H9 (cell line): ENCODE results near the gene FANCC. TPM values are rescaled to one million over a fixed set of nuclear protein-coding genes. Genes with fewer than 3 reads are reported as not detected.

Source experiments
- DNase-seq: peaks from one replicate; pipeline ENCODE4 v3.0.0-alpha.2; 2017
- H2AFZ ChIP-seq: one replicate; pipeline ENCODE4 v1.6.1; 2013; ENCODE audit warnings: mild to moderate bottlenecking, low read length, control low read depth, moderate library complexity
- H2AK5ac ChIP-seq: 2 replicates; pipeline ENCODE4 v1.6.1; 2013; ENCODE audit warnings: low read length, control low read depth, mixed read lengths; ENCODE audit not compliant: insufficient read length
- H2BK120ac ChIP-seq: one replicate; pipeline ENCODE4 v1.6.1; 2013; ENCODE audit warnings: low read depth, mild to moderate bottlenecking, low read length, control low read depth, inconsistent platforms; ENCODE audit not compliant: poor library complexity, severe bottlenecking
- H2BK12ac ChIP-seq: 2 replicates; pipeline ENCODE4 v1.6.1; 2013; ENCODE audit warnings: low read length, control low read depth, mixed read lengths, low read depth; ENCODE audit not compliant: insufficient read length
- H2BK15ac ChIP-seq: 2 replicates; pipeline ENCODE4 v1.6.1; 2013; ENCODE audit warnings: low read depth, low read length, control low read depth
- H2BK20ac ChIP-seq: one replicate; pipeline ENCODE4 v1.6.1; 2013; ENCODE audit warnings: low read depth, mild to moderate bottlenecking, low read length, control low read depth, inconsistent platforms; ENCODE audit not compliant: poor library complexity, severe bottlenecking
- H2BK5ac ChIP-seq: 2 replicates; pipeline ENCODE4 v1.6.1; 2013; ENCODE audit warnings: low read length, control low read depth, mixed read lengths; ENCODE audit not compliant: insufficient read length
- H3K14ac ChIP-seq: 2 replicates; pipeline ENCODE4 v1.6.1; 2013; ENCODE audit warnings: low read length, control low read depth; ENCODE audit not compliant: insufficient read depth
- H3K18ac ChIP-seq: 2 replicates; pipeline ENCODE4 v1.6.1; 2013; ENCODE audit warnings: low read depth, mild to moderate bottlenecking, mixed read lengths, low read length, control low read depth; ENCODE audit not compliant: insufficient read length
- H3K23ac ChIP-seq: 2 replicates; pipeline ENCODE4 v1.6.1; 2013; ENCODE audit warnings: low read length, control low read depth, mixed read lengths, low read depth; ENCODE audit not compliant: insufficient read length
- H3K23me2 ChIP-seq: 2 replicates; pipeline ENCODE4 v1.6.1; 2013; ENCODE audit warnings: low read depth, mild to moderate bottlenecking, mixed read lengths, low read length, control low read depth; ENCODE audit not compliant: insufficient read length, poor library complexity, severe bottlenecking
- H3K27ac ChIP-seq: 2 replicates; pipeline ENCODE4 v1.5.1; 2013; ENCODE audit warnings: low read length, control low read depth, mixed read lengths, low read depth; ENCODE audit not compliant: insufficient read length
- H3K27me3 ChIP-seq: 2 replicates; pipeline ENCODE4 v1.6.1; 2013; ENCODE audit warnings: low read length, control low read depth, inconsistent platforms; ENCODE audit not compliant: insufficient read depth
- H3K4ac ChIP-seq: 2 replicates; pipeline ENCODE4 v1.6.1; 2013; ENCODE audit warnings: low read depth, mild to moderate bottlenecking, control low read depth, inconsistent platforms, low read length, moderate library complexity
- H3K4me1 ChIP-seq: 2 replicates; pipeline ENCODE4 v1.6.1; 2013; ENCODE audit warnings: low read length, control low read depth, inconsistent platforms; ENCODE audit not compliant: insufficient read depth
- H3K4me2 ChIP-seq: 2 replicates; pipeline ENCODE4 v1.6.1; 2013; ENCODE audit warnings: low read length, control low read depth, mixed read lengths; ENCODE audit not compliant: insufficient read length, insufficient read depth
- H3K56ac ChIP-seq: 2 replicates; pipeline ENCODE4 v1.6.1; 2013; ENCODE audit warnings: low read depth, mild to moderate bottlenecking, mixed read lengths, low read length, control low read depth; ENCODE audit not compliant: insufficient read length
- H3K79me1 ChIP-seq: 2 replicates; pipeline ENCODE4 v1.6.1; 2013; ENCODE audit warnings: low read depth, mild to moderate bottlenecking, moderate library complexity, low read length, control low read depth, inconsistent platforms; ENCODE audit not compliant: insufficient read depth, poor library complexity, severe bottlenecking
- H3K79me2 ChIP-seq: 2 replicates; pipeline ENCODE4 v1.6.1; 2013; ENCODE audit warnings: low read length, control low read depth, inconsistent platforms; ENCODE audit not compliant: insufficient read depth
- H3K9ac ChIP-seq: 2 replicates; pipeline ENCODE4 v1.6.1; 2013; ENCODE audit warnings: low read length, control low read depth, mixed read lengths; ENCODE audit not compliant: insufficient read length; ENCODE audit errors: extremely low read depth
- H3K9me3 ChIP-seq: one replicate; pipeline ENCODE4 v1.6.1; 2013; ENCODE audit warnings: low read depth, low read length, inconsistent platforms; ENCODE audit not compliant: control insufficient read depth
- H3T11ph ChIP-seq: one replicate; pipeline ENCODE4 v1.6.1; 2013; ENCODE audit warnings: mild to moderate bottlenecking, low read length, control low read depth, inconsistent platforms
- H4K20me1 ChIP-seq: one replicate; pipeline ENCODE4 v1.6.1; 2013; ENCODE audit not compliant: control insufficient read depth, insufficient read length, insufficient read depth
- H4K5ac ChIP-seq: 2 replicates; pipeline ENCODE4 v1.6.1; 2013; ENCODE audit warnings: low read depth, mild to moderate bottlenecking, mixed read lengths, low read length, control low read depth; ENCODE audit not compliant: insufficient read length
- H4K8ac ChIP-seq: replicated peaks from 2 replicates; pipeline ENCODE4 v1.6.1; 2013; ENCODE audit warnings: low read length, control low read depth, mixed read lengths, low read depth; ENCODE audit not compliant: insufficient read length
- H4K91ac ChIP-seq: 2 replicates; pipeline ENCODE4 v1.6.1; 2013; ENCODE audit warnings: low read depth, mild to moderate bottlenecking, moderate library complexity, mixed read lengths, low read length, control low read depth; ENCODE audit not compliant: insufficient read length
- H3K27ac Mint-ChIP-seq, 3 experiments: 2 replicates in 2 of 3; 3 replicates in 1 of 3; pipeline ENCODE4 v1.8.0; 2020 to 2021; ENCODE audit warnings: mixed read lengths in 3 of 3, mild to moderate bottlenecking in 1 of 3, moderate library complexity in 1 of 3
- H3K27me3 Mint-ChIP-seq: 2 replicates; pipeline ENCODE4 v1.8.0; 2021; ENCODE audit warnings: low read depth, mild to moderate bottlenecking, moderate library complexity, mixed read lengths
- H3K36me3 Mint-ChIP-seq, 3 experiments: 2 replicates in 2 of 3; 3 replicates in 1 of 3; pipeline ENCODE4 v1.8.0; 2020 to 2021; ENCODE audit warnings: low read depth in 3 of 3, mixed read lengths in 3 of 3; ENCODE audit not compliant: insufficient read depth in 1 of 3
- H3K4me1 Mint-ChIP-seq, 2 experiments: 2 replicates each; pipeline ENCODE4 v1.8.0; 2020; ENCODE audit warnings: mixed read lengths in 2 of 2
- H3K4me3 Mint-ChIP-seq, 2 experiments: 2 replicates in 1 of 2; 3 replicates in 1 of 2; pipeline ENCODE4 v1.8.0; 2020 to 2021; ENCODE audit warnings: mild to moderate bottlenecking in 2 of 2, mixed read lengths in 2 of 2, moderate library complexity in 1 of 2
- H3K9me3 Mint-ChIP-seq, 2 experiments: 2 replicates in 1 of 2; 3 replicates in 1 of 2; pipeline ENCODE4 v1.8.0; 2020; ENCODE audit warnings: mild to moderate bottlenecking in 2 of 2, mixed read lengths in 2 of 2, moderate library complexity in 1 of 2
- CTCF ChIP-seq: fragments of 200-600 bp; sonication (generic); conservative IDR thresholded peaks from 3 replicates; pipeline ENCODE4 v1.8.0; 2021; ENCODE audit warnings: antibody characterized with exemption, mild to moderate bottlenecking
- WGBS: extraction: QIAGEN DNeasy Blood & Tissue Kit; methylation state at CpG from one replicate; pipeline ENCODE4 v1.1.7; 2013; ENCODE audit warnings: missing lambda C conversion rate, low lambda C conversion rate, mixed read lengths; ENCODE audit not compliant: insufficient read length; ENCODE audit errors: extremely low coverage; 5-methylcytosine and 5-hydroxymethylcytosine counted together
- total RNA-seq: library from RNA; stranded (reverse); gene quantifications from 2 replicates; pipeline ENCODE4 v1.2.1, GENCODE V29; 2021

FANCC gene
- total RNA-seq, 1 experiment from 2014 or later: 14.6 TPM

GRCh38 chr9:95110921-95111525, 206.5 kb downstream of the FANCC start:
- Histone ChIP-seq H4K91ac (no peak overlapping the region), H2BK5ac (no peak overlapping the region), H3K23me2 (no peaks in the 10 kb centered on the region), H3T11ph (no peak overlapping the region), H3K4ac (no peak overlapping the region), H3K18ac (no peak overlapping the region), H2AK5ac (no peak overlapping the region), H2AFZ (no peak overlapping the region), H3K4me2 (no peak overlapping the region), H2BK20ac (no peak overlapping the region), H3K14ac (no peak overlapping the region), H3K4me1 (no peaks in the 10 kb centered on the region), H2BK120ac (no peak overlapping the region), H3K79me1 (no peaks in the 10 kb centered on the region), H4K20me1 (no peaks in the 10 kb centered on the region), H3K9me3 (no peaks in the 10 kb centered on the region), H3K27me3 (no peaks in the 10 kb centered on the region), H3K56ac (no peak overlapping the region), H3K27ac (no peak overlapping the region), H2BK12ac (no peak overlapping the region), H4K5ac (no peak overlapping the region), H4K8ac (no peak overlapping the region), H3K23ac (no peak overlapping the region), H3K9ac (no peak overlapping the region), H2BK15ac (no peak overlapping the region), H3K79me2 (no peaks in the 10 kb centered on the region)
- TF ChIP-seq CTCF: no peak
- no peak overlapping the region for H3K27ac Mint-ChIP-seq
- no CpG with 5 or more reads among the region's 14 CpGs for WGBS
- H3K36me3 Mint-ChIP-seq: peaks cover 0 to 3% (median under 1%) of the 10 kb centered on the region in 3 experiments; a peak in 3 of 7 replicates
- H3K4me3 Mint-ChIP-seq: no peak overlapping the region
- DNase-seq: no peak
- no peaks in the 10 kb centered on the region for H3K27me3 Mint-ChIP-seq
- 0 out of 4 replicates have a peak, but pooled peaks cover 0 to 4% of the 10 kb centered on the region in 2 experiments for H3K4me1 Mint-ChIP-seq
- no peaks in the 10 kb centered on the region for H3K9me3 Mint-ChIP-seq
